RWPE2 (cell line): ENCODE results near the gene MAS1.
"Not testable (repeated sequence)": the region's sequence is repeated elsewhere in the genome, so short reads cannot be mapped to it uniquely, and the experiment has no call there.

Experiments used
- ATAC-seq: fragments of 200-7000 bp; cut with Tn5 transposase; 3 replicates; pipeline ENCODE4 v1.9.1; 2021; ENCODE audit warnings: low read depth
- DNase-seq: peaks from one replicate; pipeline ENCODE4 v3.0.0-alpha.2; 2020; ENCODE audit warnings: low spot score
- H3K27ac ChIP-seq: fragments of 450-650 bp; 2 replicates; pipeline ENCODE4 v1.5.1; 2017; ENCODE audit warnings: mild to moderate bottlenecking; ENCODE audit not compliant: poor library complexity, severe bottlenecking
- H3K27me3 ChIP-seq: fragments of 250-450 bp; sonication (Bioruptor Pico); 2 replicates; pipeline ENCODE4 v1.5.1; 2021; ENCODE audit warnings: mild to moderate bottlenecking, moderate library complexity; ENCODE audit not compliant: insufficient read depth, poor library complexity, severe bottlenecking
- H3K36me3 ChIP-seq: fragments of 250-450 bp; sonication (Bioruptor Pico); 2 replicates; pipeline ENCODE4 v1.5.1; 2020; ENCODE audit warnings: low read depth, mild to moderate bottlenecking, moderate library complexity
- H3K4me1 ChIP-seq: fragments of 250-450 bp; sonication (Bioruptor Pico); 2 replicates; pipeline ENCODE4 v1.5.1; 2021; ENCODE audit warnings: mild to moderate bottlenecking, moderate library complexity; ENCODE audit not compliant: insufficient read depth, poor library complexity, severe bottlenecking
- H3K4me3 ChIP-seq: fragments of 250-450 bp; sonication (Bioruptor Pico); 2 replicates; pipeline ENCODE4 v1.5.1; 2021; ENCODE audit warnings: mild to moderate bottlenecking, moderate library complexity; ENCODE audit not compliant: severe bottlenecking
- H3K9me3 ChIP-seq: fragments of 250-450 bp; sonication (Bioruptor Pico); 2 replicates; pipeline ENCODE4 v1.5.1; 2021; ENCODE audit warnings: mild to moderate bottlenecking, moderate library complexity; ENCODE audit not compliant: severe bottlenecking
- TF ChIP-seq, protein P1 (sequence below): fragments of 450-650 bp; IDR thresholded peaks from one replicate; pipeline ENCODE4 v1.5.1; 2017; ENCODE audit warnings: mild to moderate bottlenecking, moderate library complexity; ENCODE audit not compliant: poor library complexity, severe bottlenecking

MAS1 gene

DNA sequence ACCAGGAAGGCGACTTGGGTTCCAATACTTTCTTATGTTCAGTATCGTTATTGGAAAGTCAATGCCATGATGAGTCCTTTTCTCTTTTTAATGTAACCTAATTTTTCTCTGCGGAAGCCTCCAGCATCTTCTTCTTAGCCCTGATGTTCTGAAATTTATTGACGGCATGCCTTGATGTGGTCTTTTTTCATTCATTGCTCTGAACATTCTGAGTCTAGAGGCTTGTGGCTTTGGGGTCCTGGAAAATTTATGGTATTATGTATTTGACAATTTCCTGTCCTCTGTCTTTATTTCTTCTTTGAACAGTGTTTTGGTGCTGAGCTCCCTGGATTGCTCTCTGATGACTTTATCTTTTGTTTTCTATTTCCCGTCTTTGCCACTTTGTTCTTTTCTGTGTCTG is 28.7 kb upstream of the MAS1 start:
- TF ChIP-seq, protein P1, sequence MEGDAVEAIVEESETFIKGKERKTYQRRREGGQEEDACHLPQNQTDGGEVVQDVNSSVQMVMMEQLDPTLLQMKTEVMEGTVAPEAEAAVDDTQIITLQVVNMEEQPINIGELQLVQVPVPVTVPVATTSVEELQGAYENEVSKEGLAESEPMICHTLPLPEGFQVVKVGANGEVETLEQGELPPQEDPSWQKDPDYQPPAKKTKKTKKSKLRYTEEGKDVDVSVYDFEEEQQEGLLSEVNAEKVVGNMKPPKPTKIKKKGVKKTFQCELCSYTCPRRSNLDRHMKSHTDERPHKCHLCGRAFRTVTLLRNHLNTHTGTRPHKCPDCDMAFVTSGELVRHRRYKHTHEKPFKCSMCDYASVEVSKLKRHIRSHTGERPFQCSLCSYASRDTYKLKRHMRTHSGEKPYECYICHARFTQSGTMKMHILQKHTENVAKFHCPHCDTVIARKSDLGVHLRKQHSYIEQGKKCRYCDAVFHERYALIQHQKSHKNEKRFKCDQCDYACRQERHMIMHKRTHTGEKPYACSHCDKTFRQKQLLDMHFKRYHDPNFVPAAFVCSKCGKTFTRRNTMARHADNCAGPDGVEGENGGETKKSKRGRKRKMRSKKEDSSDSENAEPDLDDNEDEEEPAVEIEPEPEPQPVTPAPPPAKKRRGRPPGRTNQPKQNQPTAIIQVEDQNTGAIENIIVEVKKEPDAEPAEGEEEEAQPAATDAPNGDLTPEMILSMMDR: no peak
- Histone ChIP-seq H3K4me3 (no peak overlapping the region), H3K36me3 (no peaks in the 10 kb centered on the region), H3K27ac (no peak overlapping the region), H3K9me3 (no peaks in the 10 kb centered on the region), H3K4me1 (no peaks in the 10 kb centered on the region), H3K27me3 (no peaks in the 10 kb centered on the region)
- DNase-seq: no peak
- no peak for ATAC-seq

DNA sequence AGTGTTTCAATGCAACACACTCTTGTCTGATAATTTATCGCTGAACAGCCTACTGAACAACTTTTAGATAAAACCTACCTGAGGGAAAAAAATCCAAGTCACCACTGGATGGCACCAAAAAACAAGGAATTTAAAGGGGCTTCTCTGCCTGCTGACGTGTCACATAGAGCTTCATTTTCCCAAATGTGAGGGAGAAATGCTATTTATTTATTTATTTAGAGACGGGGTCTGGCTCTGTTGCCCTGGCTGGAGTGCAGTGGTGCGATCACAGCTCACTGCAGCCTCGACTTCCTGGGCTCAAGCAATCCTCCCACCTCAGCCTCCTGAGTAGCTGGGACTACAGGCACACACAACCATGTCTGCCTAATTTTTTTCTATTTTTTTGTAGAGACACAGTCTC is 27.4 kb upstream of the MAS1 start:
- H3K27me3 ChIP-seq, H3K4me3 ChIP-seq, H3K36me3 ChIP-seq, H3K4me1 ChIP-seq, H3K27ac ChIP-seq, DNase-seq, H3K9me3 ChIP-seq: not testable (repeated sequence)
- peak; percentile 67; the same call in 2 of the 3 replicates for ATAC-seq
- TF ChIP-seq, protein P1: peak; percentile 63

DNA sequence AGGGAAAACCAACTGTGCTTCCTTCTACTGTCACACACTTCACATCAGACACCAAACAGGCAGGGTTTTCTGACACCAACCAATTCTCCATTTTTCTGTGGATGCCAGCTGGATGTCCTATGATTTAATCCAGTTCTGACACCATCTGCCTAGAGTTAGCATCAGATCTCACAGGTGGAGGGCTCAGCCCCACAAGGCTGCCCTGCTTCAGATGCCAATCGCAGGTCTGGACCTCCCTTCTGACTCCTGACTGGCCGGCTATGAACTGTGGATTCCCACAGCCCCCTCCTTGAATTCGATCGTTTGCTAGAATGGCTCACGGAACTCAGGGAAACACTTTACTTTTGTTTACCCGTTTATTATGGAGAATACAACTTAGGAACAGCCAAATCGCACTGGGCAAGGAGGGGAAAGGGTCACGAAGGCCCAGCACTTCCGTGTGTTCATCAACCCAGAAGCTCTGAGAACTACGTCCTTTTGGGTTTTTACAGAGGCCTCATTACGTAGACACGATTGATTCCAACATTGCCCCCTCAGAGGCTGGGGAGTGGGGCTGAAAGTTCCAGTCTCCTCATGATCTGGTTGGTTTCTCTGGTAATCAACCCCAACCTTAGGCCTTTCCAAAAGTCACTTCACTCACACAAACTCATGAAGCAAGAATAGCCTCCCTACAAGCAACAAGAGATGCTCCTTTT is 25.4 kb upstream of the MAS1 start:
- H3K4me1 ChIP-seq: no peaks in the 10 kb centered on the region
- TF ChIP-seq, protein P1: no peak
- no peak overlapping the region for H3K4me3 ChIP-seq
- ATAC-seq (no peak), DNase-seq (no peak)
- H3K27me3 ChIP-seq: no peaks in the 10 kb centered on the region
- peaks cover 2% of the 10 kb centered on the region for H3K9me3 ChIP-seq
- no peaks in the 10 kb centered on the region for H3K36me3 ChIP-seq
- no peak overlapping the region for H3K27ac ChIP-seq

DNA sequence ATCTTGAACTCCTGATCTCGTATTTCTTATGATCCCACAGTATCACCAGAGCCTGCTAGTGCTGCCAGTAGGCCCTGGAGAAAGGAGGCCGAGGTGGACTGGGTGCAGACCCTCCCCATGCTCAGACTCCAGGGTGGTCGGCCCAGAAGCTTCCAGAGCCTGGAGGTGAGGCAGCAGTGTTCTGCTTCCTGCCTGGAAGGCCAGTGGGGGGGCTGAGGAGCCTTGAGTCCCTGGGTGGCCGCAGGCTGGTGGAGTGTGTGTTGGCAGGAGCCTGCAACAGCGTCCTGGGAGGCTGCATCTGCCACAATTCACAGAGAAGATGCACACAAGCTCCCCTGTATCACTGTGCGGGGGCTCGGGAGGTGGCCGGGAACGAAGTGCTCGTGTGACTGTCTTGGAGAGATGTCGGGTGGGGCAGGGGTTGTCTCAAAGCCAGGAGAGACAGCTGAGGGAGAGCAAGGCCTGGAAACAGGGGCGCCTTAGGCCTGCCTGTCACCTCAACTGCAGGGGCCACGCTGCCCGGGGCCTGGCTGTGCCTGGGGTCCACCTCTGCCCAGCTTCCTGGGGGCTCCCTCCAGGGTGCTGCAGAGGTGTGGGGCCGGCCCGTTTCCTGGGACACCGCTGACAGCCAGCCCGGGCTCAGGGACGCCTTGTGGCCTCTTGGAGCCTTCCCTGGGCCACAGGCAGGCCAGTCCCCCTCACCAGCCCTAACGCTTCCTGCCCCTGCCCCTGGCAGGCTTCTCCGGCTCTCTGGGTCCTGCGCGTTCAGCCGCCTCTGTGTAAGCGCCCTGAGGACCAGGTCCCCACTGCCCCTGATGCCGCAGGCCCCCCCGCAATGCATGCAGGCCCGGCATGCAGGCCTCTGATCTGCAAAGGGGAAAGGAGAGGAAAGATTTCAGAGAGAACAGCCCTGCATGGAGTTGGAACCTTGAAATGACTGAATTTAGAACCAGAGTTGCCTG is 24.2 kb upstream of the MAS1 start:
- Histone ChIP-seq H3K4me1 (no peaks in the 10 kb centered on the region), H3K27me3 (no peaks in the 10 kb centered on the region), H3K27ac (no peak overlapping the region), H3K36me3 (no peaks in the 10 kb centered on the region), H3K4me3 (no peak overlapping the region), H3K9me3 (peaks cover 2% of the 10 kb centered on the region)
- TF ChIP-seq, protein P1: no peak
- DNase-seq: no peak
- no peak for ATAC-seq

DNA sequence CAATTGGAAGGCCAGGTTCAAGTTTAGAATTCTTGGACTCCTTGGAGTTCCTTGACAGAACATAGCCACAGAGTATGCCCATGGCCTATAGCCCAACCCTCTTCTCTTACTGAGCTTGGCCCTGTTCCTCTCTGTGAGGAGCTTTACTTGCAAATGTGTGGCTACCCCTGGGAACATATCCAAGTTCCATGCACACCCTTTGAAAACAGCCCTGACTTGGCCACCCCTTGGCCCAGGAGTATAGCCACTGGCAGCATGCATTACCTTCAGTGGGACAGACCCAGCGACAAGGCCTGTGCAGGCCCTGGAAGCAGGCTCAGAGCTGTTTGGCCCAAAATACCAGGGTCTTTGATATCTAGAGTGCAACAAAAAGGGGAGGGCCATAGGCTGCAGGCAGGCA is 19.5 kb upstream of the MAS1 start:
- Histone ChIP-seq H3K9me3 (peaks cover 2% of the 10 kb centered on the region), H3K36me3 (no peaks in the 10 kb centered on the region), H3K27ac (no peak overlapping the region), H3K4me3 (no peak overlapping the region), H3K27me3 (no peaks in the 10 kb centered on the region), H3K4me1 (no peaks in the 10 kb centered on the region)
- no peak for DNase-seq
- TF ChIP-seq, protein P1: no peak
- ATAC-seq: no peak
